Pulmonary artery endothelial cell (primary cell): ENCODE results near the gene EFHC1. TPM values are rescaled to one million over a fixed set of nuclear protein-coding genes. Genes with fewer than 3 reads are reported as not detected.

ENCODE experiments used
- DNase-seq: peaks from one replicate; pipeline ENCODE4 v3.0.0-alpha.2; 2011; ENCODE audit warnings: low read depth, low spot score
- total RNA-seq: library from RNA; depleted of rRNA; stranded (reverse); fragments of >200 nt; gene quantifications from 2 replicates; pipeline ENCODE4 v1.2.3, GENCODE V29; 2014

The EFHC1 gene
- total RNA-seq, 1 donor from 2014 or later = 12.8 TPM

DNA sequence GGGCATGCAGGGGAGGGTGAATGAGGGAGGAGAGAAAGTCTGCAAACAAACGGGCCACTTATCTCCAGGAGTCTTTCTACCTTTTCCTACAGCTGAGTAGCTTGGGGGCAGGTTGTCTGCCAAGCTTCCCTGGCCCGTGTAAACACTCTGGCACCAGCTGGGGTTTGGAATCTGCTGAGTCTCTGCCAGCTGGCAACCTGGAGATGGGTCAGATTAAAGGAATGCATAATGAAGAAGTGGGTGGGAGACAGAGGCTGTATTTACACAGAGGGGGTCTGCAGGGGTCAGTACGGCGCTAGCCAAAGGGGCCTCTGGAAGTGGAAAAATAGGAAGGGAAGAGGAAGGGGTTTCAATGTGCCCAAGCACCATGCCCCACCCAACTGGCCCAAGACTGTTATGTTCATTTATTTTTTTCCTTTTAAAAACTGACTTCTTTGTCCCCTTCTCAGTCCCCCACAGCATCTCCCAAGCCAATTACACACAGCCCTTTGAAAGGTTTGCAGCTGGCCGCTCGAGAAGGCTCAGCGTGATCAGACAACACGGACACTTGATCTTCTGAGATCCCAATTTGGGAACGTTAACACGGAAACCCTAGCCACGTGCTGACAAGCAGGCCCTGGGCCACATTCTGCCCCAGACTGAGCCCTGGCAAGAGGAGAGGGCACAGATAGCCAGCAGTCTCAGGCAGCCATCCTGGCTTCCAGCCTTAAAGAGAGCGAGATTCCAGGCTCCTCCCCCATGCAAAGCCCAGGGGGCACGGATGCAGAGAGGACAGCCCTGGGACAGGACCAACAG is 131.5 kb downstream of the EFHC1 start:
- peak; percentile 83 for DNase-seq

DNA sequence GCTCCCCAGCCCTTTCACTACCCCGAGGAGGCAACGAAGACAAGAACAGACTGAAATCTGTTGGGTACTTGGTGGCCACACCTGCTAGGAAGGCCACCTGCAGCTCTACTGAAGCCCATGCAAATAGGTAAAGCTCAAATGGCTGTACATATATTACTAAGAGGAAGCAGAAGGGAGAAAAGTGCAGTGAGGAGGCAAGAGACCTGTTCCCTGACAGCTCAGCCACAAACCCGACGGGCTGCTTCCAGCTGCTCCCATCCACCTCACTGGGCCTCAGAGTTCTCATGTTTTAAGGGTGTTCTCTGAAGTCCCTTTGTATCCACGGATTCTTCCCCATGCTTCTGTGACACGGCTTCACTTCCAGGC is 132.1 kb downstream of the EFHC1 start:
- DNase-seq = no peak

DNA sequence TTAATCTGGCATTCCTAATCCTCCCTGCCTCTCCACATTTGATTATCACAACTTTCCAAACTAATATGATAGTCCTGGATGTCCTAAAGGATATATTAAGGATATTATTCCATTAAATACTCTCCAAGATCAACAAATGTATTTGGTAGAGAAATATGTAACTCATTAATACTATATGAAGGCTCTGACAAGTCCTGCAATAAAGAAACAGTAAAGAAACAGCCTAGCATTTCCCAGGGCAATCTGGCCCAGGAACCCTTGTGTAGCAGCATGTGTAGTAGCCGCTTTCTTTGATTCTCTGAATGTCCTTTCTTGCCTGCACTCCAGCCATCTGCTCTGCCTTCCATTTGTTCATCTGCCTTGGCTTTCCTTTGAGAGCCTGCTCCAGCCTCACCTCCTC is 133.0 kb downstream of the EFHC1 start:
- DNase-seq = no peak

DNA sequence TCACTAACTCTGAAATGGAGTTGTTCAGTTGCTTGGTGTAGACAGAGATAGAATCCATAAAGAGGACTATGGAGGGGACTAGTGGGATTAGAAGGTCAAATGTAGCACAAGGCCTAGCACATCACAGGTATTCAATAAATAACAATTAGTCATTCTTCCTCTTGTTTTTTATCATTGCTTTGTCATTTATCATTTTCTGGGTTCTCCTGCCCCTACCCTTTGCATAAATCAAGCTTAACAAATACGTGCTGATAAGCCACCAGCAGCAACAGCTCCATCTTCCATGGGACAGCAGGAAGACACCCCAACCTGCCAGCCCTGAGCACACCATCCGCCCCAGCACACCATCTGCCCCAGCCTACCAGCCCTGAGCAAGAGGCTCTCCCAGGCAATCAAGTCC is 133.6 kb downstream of the EFHC1 start:
- DNase-seq = no peak

DNA sequence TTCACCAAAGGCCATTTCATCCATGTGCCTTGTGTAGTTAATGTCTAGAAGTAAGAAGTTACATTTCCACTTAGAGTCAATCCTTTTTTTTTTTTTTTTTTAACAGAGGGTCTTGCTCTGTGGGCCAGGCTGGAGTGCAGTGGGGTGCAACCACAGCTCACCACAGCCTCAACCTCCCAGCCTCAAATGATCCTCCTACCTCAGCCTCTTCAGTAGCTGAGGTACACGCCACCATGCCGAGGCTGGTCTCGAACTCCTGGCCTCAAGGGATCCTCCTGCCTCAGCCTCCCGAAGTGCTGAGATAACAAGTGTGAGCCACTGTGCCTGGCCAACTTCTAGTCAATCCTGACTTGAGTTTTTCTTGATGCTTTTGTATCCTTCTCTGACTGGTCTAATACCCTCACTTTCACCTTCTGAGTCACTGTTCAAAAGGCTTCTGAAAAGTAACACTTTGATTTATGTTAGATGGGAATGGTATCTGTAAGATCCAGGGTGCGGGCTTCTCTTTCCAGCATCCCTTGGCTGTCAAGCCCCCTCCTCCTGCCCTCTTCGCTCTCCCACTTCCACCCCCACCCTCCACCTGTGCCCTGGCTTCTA is 134.6 kb downstream of the EFHC1 start:
- DNase-seq = no peak

DNA sequence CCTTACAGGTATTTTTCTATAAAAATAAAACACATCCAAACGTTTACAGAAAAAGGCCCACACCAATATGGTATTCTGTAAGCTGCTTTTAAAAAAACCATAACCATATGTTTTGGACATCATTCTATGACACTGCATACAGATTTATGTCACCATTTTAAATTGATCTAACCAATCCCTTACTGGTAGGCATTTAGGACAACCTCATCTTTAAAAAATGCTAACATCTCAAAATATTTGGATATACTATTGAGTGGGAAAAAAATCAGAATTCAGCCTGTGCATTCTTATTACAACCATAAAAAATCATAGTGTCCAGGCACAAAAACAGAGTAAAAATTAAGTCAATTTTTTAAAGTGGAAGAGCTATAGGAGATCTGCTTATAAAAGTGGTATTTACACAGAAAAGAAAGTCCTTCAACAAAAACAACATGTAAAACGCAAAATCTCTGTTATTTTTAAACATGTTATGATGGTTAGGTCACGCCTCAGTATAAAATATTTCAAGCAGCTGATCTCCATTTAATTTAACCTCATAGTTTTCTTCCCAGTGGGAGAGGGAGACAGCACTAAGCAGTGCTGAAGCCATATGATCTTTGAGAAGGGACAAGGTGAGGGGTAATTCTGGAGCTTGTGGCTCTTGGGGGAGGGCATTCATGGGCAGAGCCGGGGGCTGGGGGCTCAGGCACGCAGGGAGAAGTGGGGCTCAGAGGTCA is 135.5 kb downstream of the EFHC1 start:
- DNase-seq = no peak

DNA sequence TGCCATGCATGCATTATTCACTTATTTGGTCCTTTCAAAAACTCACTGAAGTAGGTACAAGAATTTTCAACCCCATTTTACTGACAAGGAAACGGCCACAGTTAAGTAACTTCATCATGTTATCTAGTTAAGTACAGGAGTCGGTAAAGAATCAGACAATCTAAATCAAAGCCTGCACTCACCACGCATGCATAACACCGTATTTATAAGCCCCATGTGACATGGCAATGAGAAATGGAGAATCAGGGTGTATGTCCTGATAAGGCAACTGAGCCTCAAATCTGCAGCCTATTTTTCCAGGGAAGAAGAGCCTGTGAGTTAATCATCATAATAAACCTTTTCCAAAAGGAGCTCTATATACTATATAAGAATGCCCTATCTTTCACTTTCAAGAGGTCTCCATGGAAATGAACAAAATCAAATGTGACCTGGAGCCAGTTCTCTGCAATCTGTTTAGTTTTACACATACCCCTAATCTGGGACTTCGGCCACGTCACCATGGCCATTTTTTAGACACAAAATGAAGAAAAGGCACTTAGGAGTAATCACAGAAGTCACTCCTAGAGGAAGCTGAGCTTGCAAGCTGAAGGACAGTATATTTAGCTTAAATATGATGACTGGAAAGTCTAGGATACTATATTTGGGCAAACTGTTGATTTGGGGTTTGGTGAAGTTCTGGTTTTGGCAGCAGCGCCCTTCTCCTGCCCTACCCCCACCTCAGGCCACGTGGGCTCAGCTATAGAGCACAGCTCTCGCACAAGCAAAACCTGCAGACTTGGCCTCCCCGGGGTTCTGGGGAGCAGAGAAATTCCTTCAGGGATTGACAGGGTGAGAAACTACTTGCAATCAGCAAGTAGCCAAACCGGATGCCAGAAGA is 137.5 kb downstream of the EFHC1 start:
- no peak for DNase-seq

DNA sequence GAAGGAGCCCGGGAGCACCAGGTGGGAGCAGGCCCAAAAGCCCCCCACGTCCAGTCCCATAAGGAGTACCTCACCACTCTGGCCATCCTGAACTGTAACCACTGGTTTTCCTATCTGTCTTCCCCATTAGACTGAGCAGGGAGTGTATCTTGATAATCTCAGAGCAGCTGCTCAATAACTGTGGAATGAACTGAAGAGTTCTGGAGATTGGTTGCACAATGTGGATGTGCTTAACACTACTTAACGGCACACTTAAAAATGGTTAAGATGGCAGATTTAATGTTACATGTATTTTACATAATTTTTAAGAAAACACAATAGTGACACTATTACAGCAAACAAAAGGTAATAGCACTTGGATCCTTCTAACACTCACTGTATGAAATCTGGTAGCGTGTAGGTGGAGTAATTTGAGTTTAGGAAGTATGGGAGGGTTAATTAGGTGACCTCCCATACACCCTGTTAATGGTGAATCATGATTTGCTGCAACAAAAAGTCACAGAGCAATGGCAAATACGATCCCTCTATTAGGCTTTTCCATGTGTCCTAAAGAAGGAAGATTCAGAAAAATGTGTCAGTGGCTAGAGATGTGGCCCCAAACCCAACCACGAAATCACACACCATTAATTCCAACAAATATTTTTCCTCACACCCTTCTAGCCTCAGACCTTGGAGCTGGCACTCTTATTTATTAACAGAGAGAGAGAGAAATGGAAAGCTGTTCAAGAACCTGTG is 138.3 kb downstream of the EFHC1 start:
- no peak for DNase-seq

DNA sequence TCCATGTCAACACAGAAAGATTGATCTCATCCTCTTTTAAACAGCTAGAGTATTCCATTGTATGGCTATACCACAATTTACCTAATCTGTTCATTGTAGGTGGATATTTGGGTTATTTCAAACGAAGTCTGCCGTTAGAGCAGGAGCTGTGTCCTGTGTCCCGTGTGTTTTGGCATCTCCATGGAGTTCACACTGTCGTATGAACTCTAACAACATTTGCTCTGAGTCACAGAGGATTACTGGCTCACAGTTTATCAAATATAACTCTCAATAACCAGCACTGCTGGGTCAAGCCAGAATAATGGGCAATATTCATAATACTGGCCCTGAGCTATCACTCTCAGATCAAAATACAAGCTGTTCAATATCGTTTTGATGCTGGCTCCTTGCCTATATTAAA is 140.3 kb downstream of the EFHC1 start:
- DNase-seq = no peak

DNA sequence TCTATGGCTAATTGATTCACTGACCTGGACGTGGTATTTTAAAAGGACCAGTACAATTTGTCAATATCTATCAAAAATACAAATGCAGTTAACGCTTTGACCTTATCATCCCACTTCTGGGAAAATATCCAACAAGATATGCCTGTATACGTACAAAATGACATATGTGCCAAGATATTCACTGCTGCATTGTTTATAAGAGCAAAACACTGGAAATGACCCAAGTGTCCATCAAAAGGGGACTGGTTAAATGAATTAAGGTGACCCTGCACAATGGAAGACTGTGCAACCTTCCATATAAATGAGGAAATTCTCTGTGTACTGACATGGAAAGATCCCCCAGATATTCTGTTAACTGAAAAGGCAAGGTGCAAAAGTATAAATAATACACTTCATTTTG is 142.8 kb downstream of the EFHC1 start:
- DNase-seq = no peak

DNA sequence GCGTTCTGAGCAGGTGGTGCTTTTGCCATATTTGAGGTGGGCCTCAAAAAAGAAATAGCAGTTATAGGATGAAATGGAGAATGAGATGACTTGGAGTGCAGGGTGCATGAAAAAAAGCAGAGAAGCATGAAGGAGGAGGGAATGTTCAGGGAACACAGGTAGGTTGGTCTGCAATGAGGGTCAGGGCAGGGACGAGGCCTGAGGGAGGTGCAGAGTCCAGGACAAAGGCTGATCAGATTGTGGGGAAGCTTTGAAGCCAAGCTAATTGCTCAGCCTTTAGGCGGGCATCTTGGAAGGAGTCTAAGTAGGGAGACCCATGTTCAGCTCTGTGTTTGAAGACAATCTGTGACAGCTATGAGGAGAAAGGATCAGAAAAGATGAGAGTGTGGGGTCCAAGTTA is 144.7 kb downstream of the EFHC1 start:
- DNase-seq = no peak

DNA sequence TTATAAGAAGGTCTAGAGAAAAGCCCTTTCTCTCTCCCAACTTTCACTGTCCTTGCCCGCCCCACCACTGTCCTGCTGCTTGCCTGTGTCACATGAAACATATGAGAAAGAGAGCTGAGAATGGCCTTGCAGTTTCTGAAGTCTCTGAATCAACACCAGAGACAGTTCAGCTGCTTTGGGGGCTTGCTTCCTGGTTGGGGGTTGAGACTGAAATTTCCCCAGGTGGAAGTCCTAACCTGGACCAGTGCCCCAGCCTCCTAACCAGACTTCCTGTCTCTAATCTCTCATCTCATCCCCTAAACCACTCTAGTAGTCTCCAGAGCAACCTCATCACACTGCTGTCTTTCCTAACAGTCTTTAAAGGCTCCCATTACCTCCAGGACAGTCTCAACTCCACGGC is 146.1 kb downstream of the EFHC1 start:
- no peak for DNase-seq

DNA sequence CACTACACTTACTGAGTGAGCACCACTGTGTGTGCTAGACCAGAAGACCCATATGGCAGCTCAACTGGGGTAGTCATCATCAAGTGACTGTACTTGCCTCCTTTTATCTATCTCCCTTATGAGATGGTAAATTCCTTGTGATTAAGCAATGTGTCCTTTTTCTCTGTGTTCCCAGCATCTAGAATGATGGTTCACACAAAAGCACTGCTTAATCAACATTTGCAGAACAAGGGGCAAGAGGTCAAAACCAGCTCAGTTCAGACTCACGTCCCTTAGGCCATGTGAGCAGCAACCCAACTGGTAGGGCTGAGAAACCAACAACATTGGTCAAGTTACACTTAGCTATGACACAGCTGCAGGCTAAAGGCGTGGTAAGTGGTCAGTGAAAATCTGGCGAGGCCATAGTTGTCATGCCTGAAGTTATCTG is 146.7 kb downstream of the EFHC1 start:
- DNase-seq = no peak

DNA sequence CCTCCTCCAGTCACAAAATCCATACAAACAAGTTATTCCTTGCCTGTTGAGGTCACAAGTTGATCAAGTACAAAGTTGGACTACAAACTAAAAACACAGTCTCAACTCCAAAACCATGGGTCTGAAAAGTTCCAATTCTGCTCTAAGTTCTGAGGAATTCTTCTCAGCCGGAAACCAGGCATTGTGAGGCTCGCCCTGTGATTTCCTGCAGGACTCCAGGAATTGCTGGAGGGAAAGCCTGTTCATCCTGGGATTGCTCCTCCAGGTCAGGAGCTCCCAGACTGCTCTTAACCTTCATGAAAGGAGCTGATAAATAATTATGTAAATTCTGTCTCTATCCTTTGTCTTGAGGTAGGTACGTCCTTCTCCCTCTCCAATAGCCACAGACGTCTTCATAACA is 148.2 kb downstream of the EFHC1 start:
- DNase-seq = peak; percentile 94

DNA sequence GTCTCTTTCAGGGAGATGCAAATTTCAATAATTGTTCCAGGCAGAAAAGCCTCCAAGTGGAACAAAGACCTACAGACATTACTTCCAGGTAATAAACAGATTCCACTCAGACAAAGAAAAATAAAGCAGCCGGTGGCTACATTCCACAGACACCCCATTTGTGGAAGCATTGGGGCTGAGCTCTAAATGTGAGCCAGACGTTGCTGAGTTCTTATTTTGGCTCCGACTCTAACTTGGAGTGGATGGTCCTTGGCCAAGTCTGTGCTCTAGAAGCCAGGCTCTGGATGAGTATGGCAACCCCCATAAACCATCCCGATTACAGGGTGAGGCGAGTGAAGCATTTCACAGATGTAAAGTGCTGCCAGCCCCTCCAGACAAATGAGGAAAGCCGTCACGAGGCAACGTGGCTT is 150.2 kb downstream of the EFHC1 start:
- no peak for DNase-seq

DNA sequence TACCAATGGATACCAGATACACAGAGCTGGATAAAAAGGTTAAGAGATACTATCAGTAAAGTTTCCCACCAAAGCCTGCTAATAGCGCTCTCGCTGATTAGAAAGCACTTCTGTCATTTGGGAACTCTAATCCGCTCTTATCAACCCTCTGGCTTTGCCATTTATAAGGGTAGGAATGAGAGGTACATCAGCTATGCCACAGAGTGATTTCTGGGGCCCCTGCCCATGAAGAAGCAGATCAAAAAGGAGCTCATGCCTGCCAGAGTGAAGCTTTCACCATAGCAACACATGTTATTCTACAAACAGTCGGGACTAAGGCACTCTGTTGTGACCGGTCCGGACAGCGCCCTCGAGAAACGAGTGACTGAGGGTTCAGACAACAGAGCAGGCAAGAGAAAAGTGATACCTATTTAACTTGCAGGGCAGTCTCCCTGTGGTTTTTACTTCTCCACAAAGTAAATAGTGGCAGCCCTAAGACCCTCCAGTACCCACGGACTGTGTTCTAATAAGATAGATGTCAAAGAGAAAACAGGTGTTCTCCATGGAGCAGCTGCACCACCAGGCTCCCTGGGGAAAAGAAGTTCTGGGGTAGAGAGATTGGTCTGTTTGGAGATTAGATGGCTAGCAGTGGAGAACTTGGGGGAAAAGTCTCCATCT is 151.1 kb downstream of the EFHC1 start:
- no peak for DNase-seq

DNA sequence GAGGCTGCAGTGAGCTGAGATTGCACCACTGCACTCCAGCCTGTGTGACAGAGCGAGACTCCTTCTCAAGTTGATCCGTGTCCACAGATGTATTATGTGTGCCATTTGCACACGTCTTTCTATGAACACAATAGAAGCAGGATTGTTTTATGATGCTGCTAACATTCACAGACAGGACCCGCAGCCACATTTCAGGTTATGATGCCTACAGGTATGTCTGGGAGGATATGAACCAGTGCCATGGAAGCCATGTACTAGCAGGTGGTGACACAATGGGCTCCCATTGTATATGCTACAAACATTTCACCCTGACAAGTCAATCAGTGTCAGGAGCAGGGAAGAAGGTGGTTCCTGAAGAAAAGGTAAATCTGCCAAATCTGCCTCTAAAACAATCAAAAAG is 152.4 kb downstream of the EFHC1 start:
- DNase-seq = no peak

DNA sequence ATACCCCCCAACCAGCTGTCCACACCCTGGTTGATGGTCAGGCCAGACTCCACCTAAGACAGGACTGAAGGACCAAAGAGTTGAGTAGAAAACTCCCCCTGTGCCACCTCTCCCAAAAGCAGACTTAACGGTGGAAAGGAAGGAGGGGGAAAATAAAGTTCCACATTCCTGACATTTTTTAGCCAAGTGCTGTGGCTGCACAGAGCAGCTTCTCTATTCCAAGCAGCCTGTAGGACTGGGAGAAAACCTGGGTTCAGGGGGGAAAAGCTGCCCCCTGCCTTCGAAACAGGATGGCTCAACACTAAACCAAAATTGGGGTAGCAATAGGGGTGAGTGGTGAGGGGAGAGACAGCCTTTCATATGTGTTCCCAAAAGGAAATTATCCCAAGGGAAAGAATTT is 153.2 kb downstream of the EFHC1 start:
- no peak for DNase-seq
